HepG2 (cell line): ENCODE measurements around the gene TIAM2. TPM values are rescaled to one million over a fixed set of nuclear protein-coding genes. Genes with fewer than 3 reads are reported as not detected.

Experiments used
- ATAC-seq: fragments of 200-7000 bp; cut with Tn5 transposase; 3 replicates; pipeline ENCODE4 v1.9.1; 2020; ENCODE audit warnings: mild to moderate bottlenecking, moderate library complexity
- BruUV-seq: library from RNA; stranded (reverse); fragments of 400-500 nt; replicated peaks from 2 replicates; lab custom pipeline; 2021; lab: Mats Ljungman, UMichigan
- CTCF ChIA-PET: fragments of 300-600 bp; formaldehyde crosslinking; extraction: SDS; loops from one replicate; lab custom pipeline; 2021; ENCODE audit warnings: low total read pairs, inconsistent platforms, low intra/inter-chr PET ratio; lab: Yijun Ruan, JAX
- POLR2A ChIA-PET: fragments of 350-600 bp; sonication (Branson Sonifier 250); formaldehyde crosslinking; loops from one replicate; lab custom pipeline; 2020; ENCODE audit warnings: antibody characterized with exemption, inconsistent platforms; lab: Yijun Ruan, JAX
- DNase-seq: peaks from one replicate; pipeline ENCODE4 v3.0.0-alpha.2; 2015; ENCODE audit warnings: low spot score
- FAIRE-seq: peaks from 3 replicates; lab custom pipeline; 2011; peaks lifted over from hg19 to GRCh38; lab: Jason Lieb, UNC
- H2AFZ ChIP-seq: one replicate; pipeline ENCODE4 v1.6.1; 2011; ENCODE audit warnings: low read length, inconsistent platforms
- H3K27ac ChIP-seq: fragments of 300-600 bp; 3 replicates; pipeline ENCODE4 v1.8.0; 2011; ENCODE audit warnings: mixed run types, mild to moderate bottlenecking, mixed read lengths, low read length, inconsistent platforms; ENCODE audit not compliant: insufficient read depth; ENCODE audit errors: extremely low read length
- H3K27me3 ChIP-seq, 2 experiments: fragments of 200-600 bp in 1 of 2; 2 replicates in 1 of 2; 3 replicates in 1 of 2; pipeline versions ENCODE4 v1.6.0 to v1.8.0; 2011; ENCODE audit warnings: low read length in 2 of 2, mild to moderate bottlenecking in 2 of 2, moderate library complexity in 2 of 2, inconsistent platforms in 1 of 2; ENCODE audit not compliant: insufficient read depth in 2 of 2, control insufficient read depth in 1 of 2
- H3K36me3 ChIP-seq, 2 experiments: fragments of 200-600 bp in 1 of 2; replicated peaks in 1 of 2; 2 replicates in 1 of 2; 3 replicates in 1 of 2; pipeline versions ENCODE4 v1.5.1 to v1.8.0; 2011; ENCODE audit warnings: low read length in 2 of 2, inconsistent platforms in 1 of 2; ENCODE audit not compliant: insufficient read depth in 2 of 2, control insufficient read depth in 1 of 2
- H3K4me1 ChIP-seq: 2 replicates; pipeline ENCODE4 v1.5.1; 2012; ENCODE audit warnings: low read length, inconsistent platforms; ENCODE audit not compliant: insufficient read depth
- H3K4me2 ChIP-seq: 2 replicates; pipeline ENCODE4 v1.6.0; 2011; ENCODE audit warnings: low read depth, low read length, inconsistent platforms
- H3K4me3 ChIP-seq, 3 experiments: fragments of 200-600 bp in 1 of 3; sonication (generic), shearing (Covaris generic) in 1 of 3; replicated peaks in 1 of 3; 2 replicates each; pipeline ENCODE4 v1.5.1; 2011 to 2016; ENCODE audit warnings: low read length in 3 of 3, inconsistent platforms in 2 of 3, low read depth in 2 of 3, mild to moderate bottlenecking in 2 of 3, control low read depth in 1 of 3, mixed read lengths in 1 of 3; ENCODE audit not compliant: insufficient read depth in 1 of 3
- H3K79me2 ChIP-seq: one replicate; pipeline ENCODE4 v1.6.1; 2011; ENCODE audit warnings: low read length, inconsistent platforms; ENCODE audit not compliant: insufficient read depth
- H3K9ac ChIP-seq: 2 replicates; pipeline ENCODE4 v1.6.0; 2011; ENCODE audit warnings: mild to moderate bottlenecking, low read depth, low read length, inconsistent platforms; ENCODE audit not compliant: insufficient read depth
- H3K9me3 ChIP-seq: 2 replicates; pipeline ENCODE4 v1.5.1; 2012; ENCODE audit warnings: mild to moderate bottlenecking, low read length
- H4K20me1 ChIP-seq: 2 replicates; pipeline ENCODE4 v1.6.0; 2011; ENCODE audit warnings: inconsistent platforms, mild to moderate bottlenecking, low read length, moderate library complexity; ENCODE audit not compliant: insufficient read depth
- ZNF451 ChIP-seq: sonication (generic); formaldehyde crosslinking; IDR thresholded peaks from 2 replicates; pipeline ENCODE4 v1.5.0; 2020; ENCODE audit warnings: mild to moderate bottlenecking, missing genetic modification reagents
- ZNF510 ChIP-seq: sonication (generic); formaldehyde crosslinking; IDR thresholded peaks from 2 replicates; pipeline ENCODE4 v1.4.0; 2020; ENCODE audit warnings: low read depth, mild to moderate bottlenecking, missing genetic modification reagents
- WGBS: methylation state at CpG from one replicate; pipeline ENCODE4 v1.1.6; 2017; ENCODE audit warnings: low lambda C conversion rate; 5-methylcytosine and 5-hydroxymethylcytosine counted together
- in situ Hi-C: cut with HindIII; loops from 2 replicates; pipeline ENCODE4 v1.10.0; 2017; ENCODE audit warnings: low pct_unique_long_range_greater_than_20kb; ENCODE audit not compliant: extremely low pct_ligation_motif_present
- intact Hi-C: fragments of 100-400 bp; cut with micrococcal nuclease; formaldehyde crosslinking; loops from one replicate; pipeline ENCODE4 v1.10.0; 2022; ENCODE audit not compliant: unreplicated experiment
- polyA plus RNA-seq, 8 experiments: library from polyadenylated mRNA; depleted of rRNA in 3 of 8; stranded (reverse) in 7 of 8; unstranded in 1 of 8; fragments of >200 nt; fragmentation: Illumina TruSeq in 4 of 8; extraction: Trizol in 4 of 8; gene quantifications; 2 replicates each; pipeline versions ENCODE4 v1.2.1 to v1.2.3, GENCODE V29; 2011 to 2016; ENCODE audit warnings: low read depth in 4 of 8, missing spikeins in 1 of 8, mixed read lengths in 1 of 8; ENCODE audit not compliant: insufficient read depth in 1 of 8
- total RNA-seq, 5 experiments: library from RNA; depleted of rRNA; stranded (reverse); fragments of >200 nt; fragmentation: Illumina TruSeq; extraction: Trizol; gene quantifications; 2 replicates each; pipeline ENCODE4 v1.2.3, GENCODE V29; 2016; ENCODE audit warnings: low read depth in 1 of 5
- TF ChIP-seq, protein P1 (sequence below): sonication (generic); formaldehyde crosslinking; IDR thresholded peaks from 2 replicates; pipeline ENCODE4 v1.4.0; 2020; ENCODE audit warnings: mild to moderate bottlenecking, missing genetic modification reagents
- TF ChIP-seq, protein P2 (sequence below): sonication (generic); formaldehyde crosslinking; IDR thresholded peaks from 2 replicates; pipeline ENCODE4 v1.8.1; 2023; ENCODE audit warnings: missing genetic modification reagents, inconsistent platforms, borderline replicate concordance
- TF ChIP-seq, protein P3 (sequence below): sonication (generic); formaldehyde crosslinking; IDR thresholded peaks from 2 replicates; pipeline ENCODE4 v1.5.1; 2020; ENCODE audit warnings: mild to moderate bottlenecking, missing genetic modification reagents

TIAM2 gene
- total and polyA plus RNA-seq, 2 of the 13 experiments (the other 11 are each of a cell fraction or from before 2014, with no cell fraction given): 4.1 to 4.5 TPM

DNA sequence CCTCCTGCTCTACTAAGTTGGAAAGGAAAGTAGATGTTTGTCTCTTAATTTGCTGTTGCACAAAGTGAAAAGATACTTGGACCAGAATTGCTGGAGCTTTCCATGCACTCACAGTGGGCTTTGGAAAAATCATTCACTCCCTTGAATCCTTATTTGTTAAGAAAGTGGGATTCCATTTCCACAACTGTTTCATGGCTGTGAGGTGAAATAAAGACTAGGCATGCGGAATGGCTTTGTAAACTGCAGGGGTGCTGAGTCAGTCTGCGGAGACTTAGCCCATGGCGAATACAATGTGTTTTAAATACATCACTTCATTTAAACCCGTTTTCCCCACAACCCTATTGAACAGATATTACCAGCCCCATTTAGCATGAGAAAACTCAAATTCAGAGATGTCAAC lies 231.9 kb downstream of the TIAM2 start:
- FAIRE-seq: no peak
- TF ChIP-seq, protein P1, sequence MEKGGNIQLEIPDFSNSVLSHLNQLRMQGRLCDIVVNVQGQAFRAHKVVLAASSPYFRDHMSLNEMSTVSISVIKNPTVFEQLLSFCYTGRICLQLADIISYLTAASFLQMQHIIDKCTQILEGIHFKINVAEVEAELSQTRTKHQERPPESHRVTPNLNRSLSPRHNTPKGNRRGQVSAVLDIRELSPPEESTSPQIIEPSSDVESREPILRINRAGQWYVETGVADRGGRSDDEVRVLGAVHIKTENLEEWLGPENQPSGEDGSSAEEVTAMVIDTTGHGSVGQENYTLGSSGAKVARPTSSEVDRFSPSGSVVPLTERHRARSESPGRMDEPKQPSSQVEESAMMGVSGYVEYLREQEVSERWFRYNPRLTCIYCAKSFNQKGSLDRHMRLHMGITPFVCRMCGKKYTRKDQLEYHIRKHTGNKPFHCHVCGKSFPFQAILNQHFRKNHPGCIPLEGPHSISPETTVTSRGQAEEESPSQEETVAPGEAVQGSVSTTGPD (CRISPR knock-in tag): no peak
- TF ChIP-seq, protein P2, sequence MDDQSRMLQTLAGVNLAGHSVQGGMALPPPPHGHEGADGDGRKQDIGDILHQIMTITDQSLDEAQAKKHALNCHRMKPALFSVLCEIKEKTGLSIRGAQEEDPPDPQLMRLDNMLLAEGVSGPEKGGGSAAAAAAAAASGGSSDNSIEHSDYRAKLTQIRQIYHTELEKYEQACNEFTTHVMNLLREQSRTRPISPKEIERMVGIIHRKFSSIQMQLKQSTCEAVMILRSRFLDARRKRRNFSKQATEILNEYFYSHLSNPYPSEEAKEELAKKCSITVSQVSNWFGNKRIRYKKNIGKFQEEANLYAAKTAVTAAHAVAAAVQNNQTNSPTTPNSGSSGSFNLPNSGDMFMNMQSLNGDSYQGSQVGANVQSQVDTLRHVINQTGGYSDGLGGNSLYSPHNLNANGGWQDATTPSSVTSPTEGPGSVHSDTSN (CRISPR knock-in tag): no peak
- TF ChIP-seq ZNF451 (CRISPR knock-in tag): no peak
- TF ChIP-seq, protein P3, sequence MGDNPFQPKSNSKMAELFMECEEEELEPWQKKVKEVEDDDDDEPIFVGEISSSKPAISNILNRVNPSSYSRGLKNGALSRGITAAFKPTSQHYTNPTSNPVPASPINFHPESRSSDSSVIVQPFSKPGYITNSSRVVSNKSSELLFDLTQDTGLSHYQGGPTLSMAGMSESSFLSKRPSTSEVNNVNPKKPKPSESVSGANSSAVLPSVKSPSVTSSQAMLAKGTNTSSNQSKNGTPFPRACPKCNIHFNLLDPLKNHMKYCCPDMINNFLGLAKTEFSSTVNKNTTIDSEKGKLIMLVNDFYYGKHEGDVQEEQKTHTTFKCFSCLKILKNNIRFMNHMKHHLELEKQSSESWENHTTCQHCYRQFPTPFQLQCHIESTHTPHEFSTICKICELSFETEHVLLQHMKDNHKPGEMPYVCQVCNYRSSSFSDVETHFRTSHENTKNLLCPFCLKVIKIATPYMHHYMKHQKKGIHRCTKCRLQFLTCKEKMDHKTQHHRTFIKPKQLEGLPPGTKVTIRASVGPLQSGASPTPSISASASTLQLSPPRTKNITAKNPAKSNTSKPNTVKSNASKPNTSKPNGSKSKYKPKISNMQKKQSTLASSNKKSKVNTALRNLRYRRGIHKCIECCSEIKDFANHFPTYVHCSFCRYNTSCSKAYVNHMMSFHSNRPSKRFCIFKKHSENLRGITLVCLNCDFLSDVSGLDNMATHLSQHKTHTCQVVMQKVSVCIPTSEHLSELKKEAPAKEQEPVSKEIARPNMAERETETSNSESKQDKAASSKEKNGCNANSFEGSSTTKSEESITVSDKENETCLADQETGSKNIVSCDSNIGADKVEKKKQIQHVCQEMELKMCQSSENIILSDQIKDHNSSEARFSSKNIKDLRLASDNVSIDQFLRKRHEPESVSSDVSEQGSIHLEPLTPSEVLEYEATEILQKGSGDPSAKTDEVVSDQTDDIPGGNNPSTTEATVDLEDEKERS (CRISPR knock-in tag): no peak
- TF ChIP-seq ZNF510 (CRISPR knock-in tag): no peak
- TF ChIP-seq, all 625 proteins: peak for 0
- intact Hi-C loops: no loop called here
- H2AFZ ChIP-seq: no peak overlapping the region
- H3K9ac ChIP-seq: no peak overlapping the region
- H3K27ac ChIP-seq: no peak overlapping the region
- H3K4me3 ChIP-seq: no peak overlapping the region
- ATAC-seq (no peak), DNase-seq (no peak)
- H4K20me1 ChIP-seq: no peaks in the 10 kb centered on the region
- no TSS peak for BruUV-seq
- peaks cover 12% of the 10 kb centered on the region for H3K4me1 ChIP-seq
- no peak overlapping the region for H3K4me2 ChIP-seq
- no peaks in the 10 kb centered on the region for H3K79me2 ChIP-seq
- no peaks in the 10 kb centered on the region for H3K36me3 ChIP-seq
- in situ Hi-C loops: no loop called here
- ChIA-PET CTCF (no interaction called here), POLR2A (no interaction called here)
- H3K27me3 ChIP-seq: no peaks in the 10 kb centered on the region
- WGBS: 70% methylated on average over 4 of the region's 4 CpGs
- 0 out of 2 replicates have a peak, but pooled peaks cover 7% of the 10 kb centered on the region for H3K9me3 ChIP-seq
